HFF-Myc (cell line): ENCODE data around the gene ADGRF3.
"Not testable (repeated sequence)": the region's sequence is repeated elsewhere in the genome, so short reads cannot be mapped to it uniquely, and the experiment has no call there.

ENCODE experiments used
- DNase-seq: peaks from one replicate; pipeline ENCODE4 v3.0.0-alpha.2; 2011; ENCODE audit warnings: low read depth; ENCODE audit errors: extremely low read depth
- H3K4me3 ChIP-seq: replicated peaks from 2 replicates; pipeline ENCODE4 v1.5.1; 2011; ENCODE audit warnings: low read depth, mild to moderate bottlenecking, control low read depth, low read length
- TF ChIP-seq, protein P1 (sequence below): IDR thresholded peaks from 2 replicates; pipeline ENCODE4 v1.5.1; 2012; ENCODE audit warnings: mild to moderate bottlenecking, low read depth, low read length, control low read depth; ENCODE audit errors: missing control alignments

ADGRF3 gene

DNA sequence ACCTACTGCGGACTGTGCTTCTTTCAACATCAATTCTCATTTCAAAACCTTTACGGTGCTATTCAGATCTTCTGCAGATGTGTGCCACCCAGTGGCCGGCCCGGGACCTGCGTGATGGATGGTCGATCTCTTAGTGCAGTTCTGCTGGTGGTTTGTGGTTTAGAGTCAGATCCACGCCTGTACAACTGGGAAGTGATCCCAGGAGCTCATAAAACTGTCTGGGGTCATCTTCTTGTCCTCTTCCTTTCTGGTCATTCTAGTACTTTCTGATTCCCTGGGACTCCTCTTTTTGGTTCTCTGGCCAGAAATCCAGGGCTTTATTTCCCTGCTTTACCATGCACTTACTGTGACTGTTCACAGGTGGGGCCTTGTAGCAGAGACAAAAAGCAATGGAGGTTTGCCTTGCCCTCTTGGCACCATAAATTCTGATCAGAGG lies 16.5 kb downstream of the ADGRF3 start:
- peak; percentile 65 for DNase-seq
- no peak overlapping the region for H3K4me3 ChIP-seq
- TF ChIP-seq, protein P1, sequence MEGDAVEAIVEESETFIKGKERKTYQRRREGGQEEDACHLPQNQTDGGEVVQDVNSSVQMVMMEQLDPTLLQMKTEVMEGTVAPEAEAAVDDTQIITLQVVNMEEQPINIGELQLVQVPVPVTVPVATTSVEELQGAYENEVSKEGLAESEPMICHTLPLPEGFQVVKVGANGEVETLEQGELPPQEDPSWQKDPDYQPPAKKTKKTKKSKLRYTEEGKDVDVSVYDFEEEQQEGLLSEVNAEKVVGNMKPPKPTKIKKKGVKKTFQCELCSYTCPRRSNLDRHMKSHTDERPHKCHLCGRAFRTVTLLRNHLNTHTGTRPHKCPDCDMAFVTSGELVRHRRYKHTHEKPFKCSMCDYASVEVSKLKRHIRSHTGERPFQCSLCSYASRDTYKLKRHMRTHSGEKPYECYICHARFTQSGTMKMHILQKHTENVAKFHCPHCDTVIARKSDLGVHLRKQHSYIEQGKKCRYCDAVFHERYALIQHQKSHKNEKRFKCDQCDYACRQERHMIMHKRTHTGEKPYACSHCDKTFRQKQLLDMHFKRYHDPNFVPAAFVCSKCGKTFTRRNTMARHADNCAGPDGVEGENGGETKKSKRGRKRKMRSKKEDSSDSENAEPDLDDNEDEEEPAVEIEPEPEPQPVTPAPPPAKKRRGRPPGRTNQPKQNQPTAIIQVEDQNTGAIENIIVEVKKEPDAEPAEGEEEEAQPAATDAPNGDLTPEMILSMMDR: peak; percentile 95

DNA sequence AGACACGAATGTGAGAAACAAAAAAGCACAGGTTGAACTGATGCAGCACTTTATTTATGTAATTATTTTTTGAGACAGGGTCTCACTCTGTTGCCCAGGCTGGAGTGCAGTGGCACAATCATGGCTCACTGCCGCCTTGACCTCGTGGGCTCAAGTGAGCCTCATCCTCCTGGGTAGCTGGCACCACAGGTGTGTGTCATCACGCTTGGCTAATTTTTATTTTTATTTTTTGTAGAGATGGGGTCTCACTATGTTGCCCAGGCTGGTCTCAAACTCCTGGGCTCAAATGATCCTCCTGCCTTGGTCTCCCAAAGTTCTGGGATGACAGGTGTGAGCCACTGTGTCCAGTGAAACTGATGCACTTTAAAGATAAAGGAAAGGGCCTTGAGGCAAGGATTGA lies 17.5 kb downstream of the ADGRF3 start:
- H3K4me3 ChIP-seq, DNase-seq: not testable (repeated sequence)

GRCh38 chr2:26327291-26328272 lies 19.0 kb downstream of the ADGRF3 start:
- TF ChIP-seq, protein P1: no peak
- no peak overlapping the region for H3K4me3 ChIP-seq
- no peak for DNase-seq

- H3K4me3 ChIP-seq: no peak overlapping the region
- DNase-seq: no peak
- TF ChIP-seq, protein P1: no peak
Observed at GRCh38 chr2:26326514-26326913, 20.1 kb downstream of the ADGRF3 start.

DNA sequence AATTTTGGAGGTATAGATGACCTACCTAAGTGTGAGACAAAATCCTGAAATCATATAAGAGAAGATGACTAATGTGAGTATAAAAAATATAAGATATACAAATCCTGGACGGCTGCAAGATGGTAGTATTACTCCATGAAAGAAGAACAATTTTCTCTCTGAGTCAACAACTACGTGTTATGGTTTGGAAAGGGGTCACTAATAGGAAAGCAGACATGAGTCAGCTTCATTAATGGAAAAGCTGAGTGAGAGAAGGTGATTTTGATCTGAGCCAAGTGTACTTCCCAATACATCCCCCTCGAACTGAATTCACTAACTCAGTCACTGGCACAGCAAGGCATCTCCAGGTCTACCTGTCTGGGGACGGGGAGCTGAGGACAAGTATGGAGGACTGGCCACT lies 20.7 kb downstream of the ADGRF3 start:
- TF ChIP-seq, protein P1: no peak
- no peak overlapping the region for H3K4me3 ChIP-seq
- DNase-seq: no peak

GRCh38 chr2:26324903-26325302 lies 21.7 kb downstream of the ADGRF3 start:
- no peak overlapping the region for H3K4me3 ChIP-seq
- DNase-seq: no peak
- TF ChIP-seq, protein P1: no peak

GRCh38 chr2:26324479-26324878 lies 22.1 kb downstream of the ADGRF3 start:
- not testable (repeated sequence) for DNase-seq, H3K4me3 ChIP-seq

- TF ChIP-seq, protein P1: no peak
- DNase-seq: no peak
Observed at GRCh38 chr2:26318950-26319349, 27.6 kb downstream of the ADGRF3 start.

More at GRCh38 chr2:26318950-26319349, 27.6 kb downstream of the ADGRF3 start:
- H3K4me3 ChIP-seq: no peak overlapping the region
